Measurements from ENCODE around the gene RAPGEF4.

Gene RAPGEF4

GRCh38 chr2:172931256-172931894 lies 195.7 kb downstream of the RAPGEF4 start:
- peak; percentile 32 for DNase-seq (ENCODE audit: low spot score)
- H3K27ac ChIP-seq: peak overlapping the region; percentile 47; the same call in 1 of the 2 replicates
- TF ChIP-seq CTCF (conservative IDR thresholded peaks at IDR 0.05; ENCODE audit: low read depth): no peak
- ChIA-PET POLR2A (ENCODE audit: low non-redundant PET) (no interaction called here), CTCF (interaction anchor here (0.5 to 2.9 kb wide), 22 partner anchors 7 to 1041 kb away, joined by 3 to 43 read pairs (median 4); no protein-coding TSS in a partner anchor)

- ChIA-PET CTCF (interaction anchor here (0.6 to 2.9 kb wide), 28 partner anchors 8 to 315 kb away, joined by 3 to 43 read pairs (median 4); no protein-coding TSS in a partner anchor), POLR2A (ENCODE audit: low non-redundant PET) (no interaction called here)
- DNase-seq (ENCODE audit: low spot score): peak; percentile 41
- TF ChIP-seq CTCF (conservative IDR thresholded peaks at IDR 0.05; ENCODE audit: low read depth): peak; percentile 84
- H3K27ac ChIP-seq: peak overlapping the region; percentile 47; the same call in 1 of the 2 replicates
Observed at GRCh38 chr2:172931918-172932520, 196.4 kb downstream of the RAPGEF4 start.

GRCh38 chr2:172937884-172938712 lies 202.5 kb downstream of the RAPGEF4 start:
- no peak overlapping the region for H3K27ac ChIP-seq
- CTCF ChIA-PET: no interaction called here
- TF ChIP-seq CTCF (conservative IDR thresholded peaks at IDR 0.05; ENCODE audit: low read depth): no peak
- POLR2A ChIA-PET (ENCODE audit: low non-redundant PET): no interaction called here
- no peak for DNase-seq (ENCODE audit: low spot score)

- CTCF ChIA-PET: no interaction called here
- DNase-seq (ENCODE audit: low spot score): no peak
- no peak overlapping the region for H3K27ac ChIP-seq
- no peak for TF ChIP-seq CTCF (conservative IDR thresholded peaks at IDR 0.05; ENCODE audit: low read depth)
- POLR2A ChIA-PET (ENCODE audit: low non-redundant PET): no interaction called here
Observed at GRCh38 chr2:172938713-172939375, 203.2 kb downstream of the RAPGEF4 start.

GRCh38 chr2:172943539-172943938 lies 207.9 kb downstream of the RAPGEF4 start:
- no peak for TF ChIP-seq CTCF (conservative IDR thresholded peaks at IDR 0.05; ENCODE audit: low read depth)
- POLR2A ChIA-PET (ENCODE audit: low non-redundant PET): no interaction called here
- CTCF ChIA-PET: no interaction called here
- no peak for DNase-seq (ENCODE audit: low spot score)
- no peak overlapping the region for H3K27ac ChIP-seq
